Measurements from ENCODE around the gene VPS13C. TPM values are rescaled to one million over a fixed set of nuclear protein-coding genes. Genes with fewer than 3 reads are reported as not detected.

The VPS13C gene
- total RNA-seq, 4 donors from 2014 or later: 7.6 to 43.1 (median 18.0) TPM

DNA sequence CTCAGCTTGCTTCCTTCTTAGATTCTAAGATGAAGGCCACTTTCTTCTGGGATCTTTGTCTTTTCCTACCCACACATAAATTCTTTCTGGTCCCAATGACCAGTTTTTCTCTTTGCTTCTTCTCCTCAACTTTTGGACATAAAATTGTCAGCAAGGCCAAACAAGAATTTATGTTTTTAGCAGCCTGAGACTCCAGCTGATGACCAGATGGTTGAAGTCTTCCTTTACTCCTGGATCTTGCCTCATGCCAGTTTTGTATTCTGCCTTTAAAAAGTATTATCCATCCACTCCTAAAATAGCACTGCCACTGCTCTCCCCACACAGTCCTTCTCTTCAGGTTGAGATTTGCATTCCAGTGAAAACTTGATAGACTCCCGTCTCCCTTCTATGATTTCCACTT lies 236.0 kb downstream of the VPS13C start:
- H3K27me3 ChIP-seq: peaks cover 0 to 9% (median 0%) of the 10 kb centered on the region in 4 donors
- TF ChIP-seq, protein P1, sequence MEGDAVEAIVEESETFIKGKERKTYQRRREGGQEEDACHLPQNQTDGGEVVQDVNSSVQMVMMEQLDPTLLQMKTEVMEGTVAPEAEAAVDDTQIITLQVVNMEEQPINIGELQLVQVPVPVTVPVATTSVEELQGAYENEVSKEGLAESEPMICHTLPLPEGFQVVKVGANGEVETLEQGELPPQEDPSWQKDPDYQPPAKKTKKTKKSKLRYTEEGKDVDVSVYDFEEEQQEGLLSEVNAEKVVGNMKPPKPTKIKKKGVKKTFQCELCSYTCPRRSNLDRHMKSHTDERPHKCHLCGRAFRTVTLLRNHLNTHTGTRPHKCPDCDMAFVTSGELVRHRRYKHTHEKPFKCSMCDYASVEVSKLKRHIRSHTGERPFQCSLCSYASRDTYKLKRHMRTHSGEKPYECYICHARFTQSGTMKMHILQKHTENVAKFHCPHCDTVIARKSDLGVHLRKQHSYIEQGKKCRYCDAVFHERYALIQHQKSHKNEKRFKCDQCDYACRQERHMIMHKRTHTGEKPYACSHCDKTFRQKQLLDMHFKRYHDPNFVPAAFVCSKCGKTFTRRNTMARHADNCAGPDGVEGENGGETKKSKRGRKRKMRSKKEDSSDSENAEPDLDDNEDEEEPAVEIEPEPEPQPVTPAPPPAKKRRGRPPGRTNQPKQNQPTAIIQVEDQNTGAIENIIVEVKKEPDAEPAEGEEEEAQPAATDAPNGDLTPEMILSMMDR (IDR thresholded peaks at IDR 0.05): no peak
- no peak for TF ChIP-seq POLR2A (IDR thresholded peaks at IDR 0.05)
- H3K36me3 ChIP-seq: no peaks in the 10 kb centered on the region
- H3K4me3 ChIP-seq: no peak overlapping the region
- intact Hi-C loops (cut with DNase I): no loop called here
- 32 to 81% methylated on average over 1 of the region's 1 CpG for WGBS, 2 donors
- no peak for DNase-seq
- H3K27ac ChIP-seq: no peak overlapping the region
- no peaks in the 10 kb centered on the region for H3K9me3 ChIP-seq
- no peaks in the 10 kb centered on the region for H3K4me1 ChIP-seq

DNA sequence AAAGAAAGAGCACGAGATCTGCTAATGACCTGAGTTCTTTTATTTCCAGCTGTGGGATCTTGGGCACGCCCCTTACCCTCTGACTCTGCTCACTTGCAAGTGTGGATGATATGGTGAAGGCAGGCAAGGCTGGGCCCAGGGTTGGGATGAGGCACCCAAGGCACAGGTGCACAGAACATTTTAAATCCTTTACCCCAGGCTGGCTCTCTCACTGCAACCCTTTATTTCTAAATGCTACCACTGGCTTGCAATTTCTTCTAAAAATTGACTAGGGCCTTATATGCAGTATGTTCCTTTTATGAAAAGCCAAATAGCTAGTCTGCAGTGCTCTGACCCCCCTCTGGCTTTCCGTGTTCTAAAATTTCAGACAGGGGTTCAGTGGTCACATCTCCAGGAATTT lies 237.7 kb downstream of the VPS13C start:
- no peak overlapping the region for H3K4me3 ChIP-seq
- H3K36me3 ChIP-seq: no peaks in the 10 kb centered on the region
- WGBS, 2 donors: 69 to 83% methylated on average over 2 to 3 of the region's 3 CpGs
- H3K27ac ChIP-seq: no peak overlapping the region
- peaks cover 0 to 15% (median 0%) of the 10 kb centered on the region in 4 donors for H3K27me3 ChIP-seq
- TF ChIP-seq, protein P1 (IDR thresholded peaks at IDR 0.05): no peak
- no peak for TF ChIP-seq POLR2A (IDR thresholded peaks at IDR 0.05)
- H3K9me3 ChIP-seq: no peaks in the 10 kb centered on the region
- no peak for DNase-seq
- H3K4me1 ChIP-seq: no peaks in the 10 kb centered on the region
- intact Hi-C loops (cut with DNase I): no loop called here

DNA sequence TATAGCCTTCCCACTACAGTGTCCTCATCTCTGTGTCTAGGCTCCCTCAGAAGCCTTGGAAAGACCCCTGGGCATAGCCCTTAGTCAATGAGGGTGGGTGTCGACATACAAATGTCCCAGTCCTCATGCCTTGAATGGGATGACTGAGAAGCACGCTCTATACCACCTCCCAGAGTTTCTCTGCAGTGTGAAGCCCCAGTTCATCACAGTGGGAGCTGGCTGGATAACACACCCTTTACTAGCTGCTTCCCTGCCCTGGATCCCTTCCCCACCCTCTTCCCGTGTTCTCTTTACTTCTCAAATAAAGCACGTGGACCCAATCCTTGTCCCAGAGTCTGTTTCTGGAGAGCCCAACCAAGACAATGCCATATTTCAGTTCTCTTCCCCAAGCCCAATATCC lies 239.3 kb downstream of the VPS13C start:
- intact Hi-C loops (cut with DNase I): no loop called here
- Histone ChIP-seq H3K4me1 (no peaks in the 10 kb centered on the region), H3K4me3 (no peak overlapping the region), H3K27ac (no peak overlapping the region), H3K36me3 (no peaks in the 10 kb centered on the region), H3K9me3 (no peaks in the 10 kb centered on the region), H3K27me3 (peaks cover 0 to 29% (median 0%) of the 10 kb centered on the region in 4 donors)
- WGBS, 2 donors: 75 to 86% methylated on average over 4 of the region's 4 CpGs
- TF ChIP-seq POLR2A (IDR thresholded peaks at IDR 0.05): no peak
- TF ChIP-seq, protein P1 (IDR thresholded peaks at IDR 0.05): no peak
- no peak for DNase-seq

DNA sequence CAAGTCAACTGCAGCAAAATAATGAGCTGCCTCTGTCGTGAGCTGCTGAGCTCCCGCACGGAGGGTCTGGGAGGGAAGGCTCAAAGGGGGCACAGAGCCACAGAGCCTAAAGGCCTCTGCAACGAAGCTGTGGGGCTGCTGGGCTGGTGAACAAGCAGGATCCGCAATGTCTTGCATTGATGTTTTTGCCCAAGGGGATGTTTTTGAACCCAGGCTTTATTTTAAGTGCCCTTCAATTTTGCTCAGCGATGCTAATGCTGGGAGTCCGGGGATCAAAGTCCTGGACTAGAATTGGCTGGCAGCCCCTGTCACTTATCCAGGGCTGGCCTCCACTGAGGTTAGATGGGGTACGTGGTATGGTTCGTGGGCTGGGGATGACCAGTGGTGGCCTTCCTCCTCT lies 240.0 kb downstream of the VPS13C start:
- TF ChIP-seq POLR2A (IDR thresholded peaks at IDR 0.05): no peak
- TF ChIP-seq, protein P1 (IDR thresholded peaks at IDR 0.05): no peak
- H3K36me3 ChIP-seq: no peaks in the 10 kb centered on the region
- intact Hi-C loops (cut with DNase I): no loop called here
- 80 to 82% methylated on average over 8 to 9 of the region's 9 CpGs for WGBS, 2 donors
- no peak overlapping the region for H3K27ac ChIP-seq
- H3K9me3 ChIP-seq: no peaks in the 10 kb centered on the region
- H3K4me3 ChIP-seq: no peak overlapping the region
- no peak for DNase-seq
- no peaks in the 10 kb centered on the region for H3K4me1 ChIP-seq
- peaks cover 0 to 37% (median 0%) of the 10 kb centered on the region in 4 donors for H3K27me3 ChIP-seq

DNA sequence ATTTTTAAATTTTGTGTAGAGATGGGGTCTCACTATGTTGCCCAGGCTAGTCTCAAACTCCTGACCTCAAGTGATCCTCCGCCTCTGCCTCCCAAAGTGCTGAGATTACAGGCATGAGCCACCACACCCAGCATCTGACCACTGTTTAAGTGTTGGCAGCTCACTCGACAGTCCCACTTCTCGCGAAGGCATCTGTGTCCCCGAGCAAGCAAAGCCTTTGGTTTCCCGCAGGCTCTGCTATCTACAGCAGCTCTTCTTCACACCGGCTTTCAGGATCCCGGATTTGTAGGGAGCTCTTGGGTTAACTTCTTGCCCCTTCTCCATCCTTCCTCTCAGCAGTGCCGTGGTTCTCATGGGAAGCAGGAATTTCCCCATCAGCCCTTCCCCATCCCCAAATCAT lies 240.9 kb downstream of the VPS13C start:
- H3K27me3 ChIP-seq: peaks cover 0 to 37% (median 0%) of the 10 kb centered on the region in 4 donors
- no peak for DNase-seq
- H3K36me3 ChIP-seq: no peaks in the 10 kb centered on the region
- H3K9me3 ChIP-seq: no peaks in the 10 kb centered on the region
- H3K27ac ChIP-seq: no peak overlapping the region
- no peak overlapping the region for H3K4me3 ChIP-seq
- intact Hi-C loops (cut with DNase I): no loop called here
- WGBS, 2 donors: 81 to 82% methylated on average over 8 to 9 of the region's 9 CpGs
- TF ChIP-seq, protein P1 (IDR thresholded peaks at IDR 0.05): no peak
- no peak for TF ChIP-seq POLR2A (IDR thresholded peaks at IDR 0.05)
- no peaks in the 10 kb centered on the region for H3K4me1 ChIP-seq

Measured in esophagus squamous epithelium (tissue), 5 donors.